Dermis lymphatic vessel endothelial cell (primary cell): ENCODE results near the gene SLC35E3. TPM values are rescaled to one million over a fixed set of nuclear protein-coding genes. Genes with fewer than 3 reads are reported as not detected.

Experiments used
- total RNA-seq: library from RNA; depleted of rRNA; stranded (reverse); fragments of >200 nt; gene quantifications from 2 replicates; pipeline ENCODE4 v1.2.1, GENCODE V29; 2014

Gene SLC35E3
- 3.8 and 4.8 TPM in 2 replicates for total RNA-seq

DNA sequence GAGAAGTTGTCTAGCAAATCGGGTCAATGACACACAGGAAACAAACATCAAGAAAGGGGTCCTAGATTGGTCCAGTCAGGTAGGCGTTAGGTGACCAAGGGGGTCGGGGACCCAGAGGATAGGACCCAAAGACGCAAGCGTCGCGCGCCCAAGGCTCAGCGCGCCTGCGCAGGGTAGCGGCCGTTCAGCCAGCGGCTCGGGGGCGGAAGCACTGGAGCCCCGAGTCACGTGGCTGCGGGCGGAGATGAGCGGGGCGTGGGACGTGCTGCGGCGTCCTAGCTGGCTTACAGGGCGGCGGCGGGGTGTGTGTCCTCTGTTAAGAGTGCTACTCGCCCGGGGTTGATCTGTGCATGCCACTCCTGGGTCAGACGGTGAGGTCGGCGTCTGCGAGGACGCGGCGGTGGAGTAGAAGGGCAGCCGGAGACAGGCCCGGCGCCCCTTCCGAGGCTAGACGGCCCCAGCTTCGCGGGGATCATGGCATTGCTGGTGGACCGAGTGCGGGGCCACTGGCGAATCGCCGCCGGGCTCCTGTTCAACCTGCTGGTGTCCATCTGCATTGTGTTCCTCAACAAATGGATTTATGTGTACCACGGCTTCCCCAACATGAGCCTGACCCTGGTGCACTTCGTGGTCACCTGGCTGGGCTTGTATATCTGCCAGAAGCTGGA lies at the start of gene SLC35E3:
Gene SLC35E3 (plus strand): TSS at position 273 of the 668 bp plus-strand sequence. CDS start 202 bp downstream, at position 475.

DNA sequence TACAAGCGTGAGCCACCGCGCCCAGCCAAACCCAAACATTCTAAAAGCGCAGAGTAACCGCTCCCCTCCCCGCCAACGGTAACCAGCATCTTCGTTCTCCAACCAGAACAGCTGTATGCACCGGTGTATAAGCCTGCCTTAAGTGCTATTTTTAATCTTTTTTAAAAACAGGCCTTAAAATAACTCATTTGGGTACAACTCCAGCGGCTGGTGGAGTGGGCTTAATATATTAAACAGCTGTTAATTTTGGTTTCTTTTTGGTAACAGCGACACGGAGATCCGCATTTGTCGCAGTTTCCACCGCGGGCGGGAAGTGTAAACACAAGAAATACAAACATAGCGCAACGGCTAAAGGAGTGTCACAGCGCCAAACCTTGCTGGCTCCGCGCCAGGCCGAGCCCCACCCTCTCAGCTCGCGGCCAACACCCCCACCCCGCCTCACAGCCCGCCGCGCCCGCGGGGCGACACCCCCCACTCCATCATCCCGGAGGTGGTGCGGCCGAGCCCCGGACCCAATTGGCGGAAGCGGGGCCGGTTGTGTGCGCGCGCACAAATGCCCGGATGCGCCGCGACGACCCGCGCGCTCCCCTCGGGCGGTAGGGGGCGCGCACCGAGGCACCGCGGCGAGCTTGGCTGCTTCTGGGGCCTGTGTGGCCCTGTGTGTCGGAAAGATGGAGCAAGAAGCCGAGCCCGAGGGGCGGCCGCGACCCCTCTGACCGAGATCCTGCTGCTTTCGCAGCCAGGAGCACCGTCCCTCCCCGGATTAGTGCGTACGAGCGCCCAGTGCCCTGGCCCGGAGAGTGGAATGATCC lies 61.8 kb downstream of the SLC35E3 start, which contains the start of gene MDM2:
Gene MDM2 (plus strand): TSS at position 602 of the 812 bp plus-strand sequence. CDS start 301 bp downstream, outside the sequence.

Other genes starting within 250 kb of the SLC35E3 start
- gene RAP1B, start 135.3 kb upstream of the SLC35E3 start, total RNA-seq: 204 and 235 TPM in 2 replicates
- 26.0 and 47.3 TPM in 2 replicates for gene NUP107, start 59.2 kb upstream of the SLC35E3 start, total RNA-seq
- gene MDM2, start 62.0 kb downstream of the SLC35E3 start, total RNA-seq: 95.8 and 184 TPM in 2 replicates
- gene CPM, start 187.0 kb downstream of the SLC35E3 start, total RNA-seq: 0.33 and 0.60 TPM in 2 replicates